Measurements from ENCODE around the gene PARP3.

DNA sequence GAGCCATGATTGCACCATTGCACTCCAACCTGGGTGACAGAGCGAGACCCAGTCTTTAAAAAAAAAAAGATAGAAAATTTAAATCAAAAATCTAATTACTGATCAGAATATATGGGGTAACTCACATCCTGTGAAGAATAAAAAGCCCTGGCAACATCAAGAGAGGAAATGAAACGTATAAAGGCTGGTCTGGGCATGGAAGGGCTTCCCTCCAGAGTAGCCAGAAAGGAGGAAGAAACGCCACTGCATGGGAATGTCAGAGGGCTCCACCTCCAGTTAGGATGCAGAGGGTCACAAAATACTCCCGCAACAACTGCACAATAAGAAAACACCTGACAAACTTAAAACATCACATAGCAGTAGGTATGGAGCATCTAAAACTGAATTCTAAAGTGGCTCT, 34.1 kb upstream of the PARP3 start:
- TF ChIP-seq, protein P1, sequence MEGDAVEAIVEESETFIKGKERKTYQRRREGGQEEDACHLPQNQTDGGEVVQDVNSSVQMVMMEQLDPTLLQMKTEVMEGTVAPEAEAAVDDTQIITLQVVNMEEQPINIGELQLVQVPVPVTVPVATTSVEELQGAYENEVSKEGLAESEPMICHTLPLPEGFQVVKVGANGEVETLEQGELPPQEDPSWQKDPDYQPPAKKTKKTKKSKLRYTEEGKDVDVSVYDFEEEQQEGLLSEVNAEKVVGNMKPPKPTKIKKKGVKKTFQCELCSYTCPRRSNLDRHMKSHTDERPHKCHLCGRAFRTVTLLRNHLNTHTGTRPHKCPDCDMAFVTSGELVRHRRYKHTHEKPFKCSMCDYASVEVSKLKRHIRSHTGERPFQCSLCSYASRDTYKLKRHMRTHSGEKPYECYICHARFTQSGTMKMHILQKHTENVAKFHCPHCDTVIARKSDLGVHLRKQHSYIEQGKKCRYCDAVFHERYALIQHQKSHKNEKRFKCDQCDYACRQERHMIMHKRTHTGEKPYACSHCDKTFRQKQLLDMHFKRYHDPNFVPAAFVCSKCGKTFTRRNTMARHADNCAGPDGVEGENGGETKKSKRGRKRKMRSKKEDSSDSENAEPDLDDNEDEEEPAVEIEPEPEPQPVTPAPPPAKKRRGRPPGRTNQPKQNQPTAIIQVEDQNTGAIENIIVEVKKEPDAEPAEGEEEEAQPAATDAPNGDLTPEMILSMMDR (IDR thresholded peaks at IDR 0.05), result no peak
- no peak for TF ChIP-seq NFIC (IDR thresholded peaks at IDR 0.05; ENCODE audit: borderline replicate concordance)
- TF ChIP-seq POLR2AphosphoS5 (IDR thresholded peaks at IDR 0.05; ENCODE audit: low read depth, low read length), result no peak

All from SK-N-SH (cell line).